HG03159 (cell line): ENCODE results near the gene TBC1D8.

ENCODE experiments used
- ATAC-seq: cut with Tn5 transposase; IDR thresholded peaks from one replicate; pipeline ENCODE4 v1.9.1; 2021; ENCODE audit warnings: mild to moderate bottlenecking, moderate library complexity; ENCODE audit not compliant: unreplicated experiment

TBC1D8 gene

DNA sequence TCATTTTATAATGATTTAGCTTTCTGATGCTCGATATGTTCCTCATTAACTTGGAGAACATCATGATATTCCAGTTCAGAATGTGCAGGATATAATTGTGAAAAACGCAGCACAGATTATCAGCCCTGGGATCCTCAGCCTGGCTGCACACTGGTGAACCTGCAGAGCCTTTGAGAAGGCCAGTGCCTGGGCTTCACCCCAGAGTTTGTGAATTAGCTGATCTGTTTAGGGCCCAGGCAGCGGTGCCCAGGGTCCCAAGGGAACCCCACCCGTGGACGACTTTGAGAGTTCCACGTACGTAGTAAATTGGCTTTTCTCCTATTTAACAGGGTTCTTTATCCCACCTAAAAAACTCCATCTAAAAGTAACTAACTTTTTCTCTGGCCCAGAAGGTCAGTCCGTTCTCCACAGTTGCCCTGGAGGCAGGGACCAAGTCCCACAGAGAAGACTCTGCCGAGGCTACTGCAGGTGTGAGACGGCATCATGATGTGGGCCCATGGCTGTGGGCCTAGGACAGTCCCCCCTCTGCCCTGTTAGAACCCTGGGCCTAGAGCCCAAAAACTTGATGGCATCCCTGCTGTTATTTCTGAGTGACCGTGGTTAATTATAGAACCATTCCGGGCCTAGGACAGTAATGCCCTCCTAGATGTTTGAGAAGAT is 188.7 kb downstream of the TBC1D8 start:
- no peak for ATAC-seq

DNA sequence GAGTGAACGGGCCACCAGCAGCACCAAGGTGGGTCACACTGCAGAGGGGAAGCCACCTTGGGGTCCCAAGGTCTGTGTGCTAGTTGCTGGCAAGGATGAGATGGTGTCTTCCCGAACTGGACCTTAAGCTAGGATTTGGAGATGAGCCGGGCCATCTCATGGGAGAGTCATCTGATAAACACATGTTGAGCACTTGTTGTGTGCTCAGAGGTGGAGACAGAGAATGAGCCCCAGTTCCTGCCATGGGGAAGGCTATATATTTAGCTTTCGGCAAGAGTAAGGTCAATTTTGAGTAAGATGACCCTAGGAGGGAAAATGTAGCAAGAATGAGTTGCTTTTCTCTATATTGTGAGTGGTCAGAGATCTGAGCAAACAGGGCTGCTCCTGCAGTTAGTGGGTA is 190.5 kb downstream of the TBC1D8 start:
- ATAC-seq = no peak

DNA sequence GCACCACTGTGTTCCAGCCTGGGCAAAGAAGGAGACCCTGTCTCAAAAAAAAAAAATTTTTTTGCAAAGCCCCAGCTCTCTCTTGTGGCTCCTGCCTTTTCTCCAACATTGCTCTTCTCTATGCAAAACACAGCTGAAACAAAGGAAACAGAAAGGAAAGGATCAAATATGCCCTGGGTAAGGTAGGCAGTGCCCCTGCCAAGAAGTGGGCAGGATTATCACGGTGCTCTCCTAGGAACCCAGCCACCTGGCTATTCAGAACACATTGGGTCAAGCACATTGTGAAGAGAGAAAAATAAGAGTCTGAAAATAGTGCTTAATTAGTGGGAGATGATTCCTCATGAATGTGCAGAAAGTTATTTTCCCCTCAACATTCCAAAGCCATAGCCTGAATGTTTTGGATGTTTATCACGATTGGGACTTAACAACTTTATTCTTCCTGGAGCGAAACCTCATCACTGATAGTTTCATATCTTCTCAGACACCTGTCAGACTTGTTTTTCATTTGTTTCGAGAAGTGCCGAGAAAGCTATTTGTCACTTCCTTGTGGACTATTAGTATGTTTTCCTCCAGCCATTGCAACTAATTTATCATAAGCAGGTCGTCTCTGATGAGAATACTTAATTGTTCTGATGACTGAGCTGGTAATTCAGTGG is 191.8 kb downstream of the TBC1D8 start:
- ATAC-seq = no peak

DNA sequence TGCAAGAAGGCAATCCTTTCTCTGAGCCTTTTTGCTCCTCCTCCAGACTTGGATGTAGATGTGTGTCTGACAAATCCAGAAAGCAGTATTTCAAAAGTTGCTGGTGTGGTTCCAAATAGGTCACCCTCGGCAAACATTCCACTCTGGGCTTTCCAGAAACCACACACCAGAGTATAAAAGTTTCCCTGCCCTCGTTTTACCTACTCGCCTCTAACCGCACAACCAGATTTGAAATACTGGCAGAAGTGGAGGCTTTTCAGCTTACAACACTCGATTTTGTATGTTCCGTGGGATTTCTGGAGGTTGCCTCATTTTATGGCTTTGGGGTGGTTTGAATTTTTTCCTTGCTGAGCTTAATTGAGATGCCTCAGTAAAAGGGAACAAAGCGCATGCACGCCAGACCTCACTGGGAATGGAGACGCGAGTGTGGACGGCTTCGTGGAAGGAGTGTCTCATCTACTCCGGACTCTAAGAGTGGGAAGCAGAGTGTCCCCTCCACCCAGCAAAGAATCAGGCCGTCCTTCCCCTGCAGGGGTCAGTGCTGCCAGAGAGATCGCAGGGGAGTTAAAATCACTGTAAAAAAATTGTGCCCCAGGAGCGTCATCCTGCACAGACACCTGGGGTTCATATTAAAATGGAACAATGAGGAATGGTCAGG is 193.1 kb downstream of the TBC1D8 start:
- no peak for ATAC-seq
